HEK293T (cell line): Measurements from ENCODE around the gene DPYSL4.
"Not testable (repeated sequence)": the region's sequence is repeated elsewhere in the genome, so short reads cannot be mapped to it uniquely, and the experiment has no call there.

Experiments used
- ARNT ChIP-seq: fragments of 450-650 bp; IDR thresholded peaks from 2 replicates; pipeline ENCODE4 v1.6.1; 2017; ENCODE audit warnings: mild to moderate bottlenecking
- BHLHE40 ChIP-seq: fragments of 450-650 bp; IDR thresholded peaks from 2 replicates; pipeline ENCODE4 v1.6.1; 2016; ENCODE audit warnings: mild to moderate bottlenecking, moderate library complexity, borderline replicate concordance
- CTBP1 ChIP-seq: fragments of 450-650 bp; IDR thresholded peaks from 2 replicates; pipeline ENCODE4 v1.6.1; 2016; ENCODE audit warnings: borderline replicate concordance
- ELF4 ChIP-seq: fragments of 450-650 bp; IDR thresholded peaks from 2 replicates; pipeline ENCODE4 v1.6.1; 2017; ENCODE audit warnings: antibody characterized with exemption
- FOXA1 ChIP-seq: fragments of 450-650 bp; IDR thresholded peaks from 2 replicates; pipeline ENCODE4 v1.6.1; 2016; ENCODE audit warnings: mild to moderate bottlenecking
- FOXK2 ChIP-seq: fragments of 450-650 bp; IDR thresholded peaks from 2 replicates; pipeline ENCODE4 v1.6.1; 2016; ENCODE audit warnings: mild to moderate bottlenecking
- FOXM1 ChIP-seq: fragments of 450-650 bp; IDR thresholded peaks from 2 replicates; pipeline ENCODE4 v1.6.1; 2017; ENCODE audit warnings: mild to moderate bottlenecking, borderline replicate concordance
- L3MBTL2 ChIP-seq: fragments of 450-650 bp; conservative IDR thresholded peaks from 2 replicates; pipeline ENCODE4 v1.6.1; 2016; ENCODE audit warnings: mild to moderate bottlenecking
- LEF1 ChIP-seq: fragments of 450-650 bp; IDR thresholded peaks from 2 replicates; pipeline ENCODE4 v1.6.1; 2017; ENCODE audit warnings: mild to moderate bottlenecking, borderline replicate concordance
- NFRKB ChIP-seq: fragments of 450-650 bp; IDR thresholded peaks from 2 replicates; pipeline ENCODE4 v1.6.1; 2016; ENCODE audit warnings: mild to moderate bottlenecking, moderate library complexity
- SP1 ChIP-seq: fragments of 450-650 bp; IDR thresholded peaks from 2 replicates; pipeline ENCODE4 v1.6.1; 2017
- SUZ12 ChIP-seq: fragments of 450-650 bp; IDR thresholded peaks from 2 replicates; pipeline ENCODE4 v1.6.1; 2016; ENCODE audit warnings: mild to moderate bottlenecking
- TARDBP ChIP-seq: fragments of 450-650 bp; IDR thresholded peaks from 2 replicates; pipeline ENCODE4 v1.6.1; 2016

DNA sequence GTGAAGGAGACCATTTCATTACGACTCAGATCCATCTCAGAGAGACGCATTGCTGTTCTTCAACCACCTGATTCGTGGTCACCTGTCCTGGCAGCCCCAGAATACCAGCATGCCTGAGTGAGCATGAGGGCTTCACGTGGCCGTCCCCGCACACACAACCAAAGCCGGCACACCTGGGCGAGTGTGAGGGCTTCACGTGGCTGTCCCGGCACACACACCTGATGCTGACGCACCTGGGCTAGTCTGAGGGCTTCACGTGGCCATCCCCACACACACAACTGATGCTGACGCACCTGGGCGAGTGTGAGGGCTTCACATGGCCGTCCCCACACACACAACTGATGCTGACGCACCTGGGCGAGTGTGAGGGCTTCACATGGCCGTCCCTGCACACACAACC, 34.2 kb downstream of the DPYSL4 start:
- TF ChIP-seq ELF4, BHLHE40, SP1, ARNT, NFRKB, L3MBTL2, TARDBP, FOXK2, SUZ12, LEF1, FOXM1, FOXA1, CTBP1: not testable (repeated sequence)
